Fibroblast of villous mesenchyme (primary cell): ENCODE measurements around the gene CYP26C1. TPM values are rescaled to one million over a fixed set of nuclear protein-coding genes. Genes with fewer than 3 reads are reported as not detected.

Experiments
- DNase-seq: peaks from one replicate; pipeline ENCODE4 v3.0.0-alpha.2; 2010; ENCODE audit warnings: low read depth
- H3K4me3 ChIP-seq: 2 replicates; pipeline ENCODE4 v1.5.1; 2011; ENCODE audit warnings: low read depth, mild to moderate bottlenecking, low read length
- CTCF ChIP-seq: IDR thresholded peaks from 2 replicates; pipeline ENCODE4 v1.5.1; 2012; ENCODE audit warnings: low read depth, mild to moderate bottlenecking, low read length; ENCODE audit not compliant: insufficient read depth
- total RNA-seq: library from RNA; depleted of rRNA; stranded (reverse); fragments of >200 nt; gene quantifications from 2 replicates; pipeline ENCODE4 v1.2.3, GENCODE V29; 2012

The CYP26C1 gene
- total RNA-seq: not detected in 2 replicates

GRCh38 chr10:93059975-93060886 is at the start of gene CYP26C1:
Gene CYP26C1 (plus strand): TSS chr10:93060798. CDS start chr10:93061264, 466 bp downstream.
- peak within 1 kb of the TSS; percentile 5 for H3K4me3 ChIP-seq
- DNase-seq: no peak
- TF ChIP-seq CTCF: no peak

- no peak for DNase-seq
- H3K4me3 ChIP-seq: no peak overlapping the region
- no peak for TF ChIP-seq CTCF
Measured at GRCh38 chr10:93015722-93016121, 44.9 kb upstream of the CYP26C1 start.

DNA sequence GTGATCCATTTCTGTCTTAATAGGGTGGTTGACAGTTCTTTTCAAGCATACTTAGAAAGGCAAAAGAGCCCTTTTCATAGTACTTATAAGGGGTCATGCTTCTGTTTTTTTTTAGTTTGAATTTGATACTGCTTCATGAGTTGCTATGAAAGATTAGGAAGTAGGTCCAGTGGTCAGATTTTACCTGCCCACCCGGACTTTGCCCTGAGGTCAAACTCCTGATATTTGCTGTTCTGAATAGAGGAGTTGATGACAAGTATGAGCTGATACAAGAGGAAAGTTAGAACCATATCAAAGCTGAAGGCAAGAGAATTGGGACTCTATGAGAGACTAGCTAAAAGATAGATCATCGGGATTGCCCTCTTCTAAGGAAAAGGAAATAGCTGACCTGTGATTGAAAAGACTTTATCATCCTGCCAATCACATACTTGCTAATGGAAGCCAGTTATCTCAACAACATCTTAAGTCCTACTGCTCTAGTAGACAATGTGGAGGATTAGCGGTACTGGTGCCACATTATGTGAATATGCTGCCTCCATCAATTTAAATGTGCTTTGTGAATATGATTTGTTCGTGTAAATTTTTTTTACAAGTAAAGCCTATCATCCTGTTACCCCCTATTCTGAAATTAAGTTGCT is 37.5 kb upstream of the CYP26C1 start:
- no peak for TF ChIP-seq CTCF
- no peak overlapping the region for H3K4me3 ChIP-seq
- DNase-seq: no peak

DNA sequence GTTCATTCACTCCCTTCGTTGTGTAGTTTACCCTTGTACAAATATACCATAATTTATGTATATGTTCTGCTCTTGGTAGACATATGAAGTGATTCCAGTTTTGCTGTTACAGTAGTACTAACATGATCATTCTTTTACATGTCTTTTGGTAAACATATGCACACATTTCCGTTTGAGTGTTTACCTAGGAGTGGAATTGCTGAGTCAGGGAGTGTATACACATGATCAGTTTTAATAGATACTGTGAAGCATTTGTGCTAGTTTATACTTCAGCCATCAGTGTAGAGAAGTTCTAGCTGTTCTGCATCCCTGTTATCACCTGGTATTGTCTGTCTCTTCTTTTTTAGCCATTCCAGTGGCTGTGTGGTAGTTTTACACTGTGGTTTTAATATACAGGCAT is 34.5 kb upstream of the CYP26C1 start:
- no peak for TF ChIP-seq CTCF
- no peak for DNase-seq
- H3K4me3 ChIP-seq: no peak overlapping the region

DNA sequence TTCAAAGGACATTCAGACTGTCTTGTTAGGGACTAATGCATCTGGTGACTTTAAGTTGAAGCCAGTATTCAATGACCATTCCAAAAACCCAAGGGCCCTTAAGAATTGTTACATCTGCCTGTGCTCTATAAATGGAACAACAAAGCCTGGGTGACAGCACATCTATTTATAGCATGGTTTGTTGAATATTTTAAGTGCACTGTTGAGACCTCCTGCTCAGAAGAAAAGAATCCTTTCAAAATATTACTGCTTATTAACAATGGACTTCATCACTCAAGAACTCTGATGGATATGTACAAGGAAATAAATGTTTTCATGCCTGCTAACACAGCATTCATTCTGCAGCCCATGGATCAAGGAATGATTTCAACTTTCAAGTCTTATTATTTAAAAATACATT is 33.1 kb upstream of the CYP26C1 start:
- no peak overlapping the region for H3K4me3 ChIP-seq
- no peak for TF ChIP-seq CTCF
- DNase-seq: no peak

- peak; percentile 26 for DNase-seq
- TF ChIP-seq CTCF: no peak
- no peak overlapping the region for H3K4me3 ChIP-seq
Measured at GRCh38 chr10:93028883-93029282, 31.7 kb upstream of the CYP26C1 start.

DNA sequence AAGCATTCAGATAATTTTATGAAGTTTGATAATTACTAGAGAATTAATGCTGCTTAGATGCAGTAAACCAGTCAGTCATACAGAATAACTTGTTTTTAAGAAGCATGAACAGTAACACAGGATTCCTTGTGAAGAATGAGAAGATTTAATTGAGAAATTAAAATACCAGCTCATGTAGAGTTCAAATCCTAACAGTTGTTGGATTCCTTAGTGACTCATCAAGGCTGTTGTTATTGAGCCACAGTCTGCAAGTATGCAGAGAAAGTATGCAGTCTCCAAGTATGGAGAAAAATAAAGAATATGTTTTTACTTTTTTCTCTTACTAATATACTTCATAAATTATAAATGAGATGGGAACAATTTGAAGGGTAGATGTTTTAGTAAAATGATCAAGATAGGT is 30.2 kb upstream of the CYP26C1 start:
- no peak for TF ChIP-seq CTCF
- DNase-seq: peak; percentile 73
- no peak overlapping the region for H3K4me3 ChIP-seq
